Osteocyte (in vitro differentiated cells): ENCODE measurements around the gene ZNF546. TPM values are rescaled to one million over a fixed set of nuclear protein-coding genes. Genes with fewer than 3 reads are reported as not detected.

Source experiments
- DNase-seq: peaks from one replicate; pipeline ENCODE4 v3.0.0; 2021; ENCODE audit warnings: mixed read lengths; ENCODE audit not compliant: unreplicated experiment; ENCODE audit errors: extremely low spot score
- H3K27ac Mint-ChIP-seq: one replicate; pipeline ENCODE4 v1.8.0; 2021; ENCODE audit warnings: mild to moderate bottlenecking, mixed read lengths; ENCODE audit not compliant: unreplicated experiment
- H3K27me3 Mint-ChIP-seq: one replicate; pipeline ENCODE4 v1.8.0; 2021; ENCODE audit warnings: mixed read lengths; ENCODE audit not compliant: unreplicated experiment
- H3K36me3 Mint-ChIP-seq: one replicate; pipeline ENCODE4 v1.8.0; 2021; ENCODE audit warnings: mixed read lengths; ENCODE audit not compliant: unreplicated experiment
- H3K4me1 Mint-ChIP-seq: one replicate; pipeline ENCODE4 v1.8.0; 2021; ENCODE audit warnings: mixed read lengths; ENCODE audit not compliant: unreplicated experiment
- H3K4me3 Mint-ChIP-seq: one replicate; pipeline ENCODE4 v1.8.0; 2021; ENCODE audit warnings: mild to moderate bottlenecking, moderate library complexity, mixed read lengths; ENCODE audit not compliant: unreplicated experiment
- H3K9me3 Mint-ChIP-seq: one replicate; pipeline ENCODE4 v1.8.0; 2021; ENCODE audit warnings: mixed read lengths; ENCODE audit not compliant: unreplicated experiment
- total RNA-seq: library from RNA; stranded (reverse); gene quantifications from 2 replicates; pipeline ENCODE4 v1.2.1, GENCODE V29; 2021
- TF ChIP-seq, protein P1 (sequence below): fragments of 200-600 bp; sonication (generic); IDR thresholded peaks from 2 replicates; pipeline ENCODE4 v1.5.0; 2021; ENCODE audit warnings: antibody characterized with exemption, mild to moderate bottlenecking, moderate library complexity

The ZNF546 gene
- total RNA-seq, 1 donor from 2014 or later, result 7.3 TPM

GRCh38 chr19:40055049-40055448 lies 58.2 kb downstream of the ZNF546 start:
- peak overlapping the region; percentile 98 for H3K4me3 Mint-ChIP-seq
- peaks cover 47% of the 10 kb centered on the region for H3K9me3 Mint-ChIP-seq
- H3K27ac Mint-ChIP-seq, result peak overlapping the region; percentile 91
- peaks cover 3% of the 10 kb centered on the region for H3K27me3 Mint-ChIP-seq
- no peak for DNase-seq
- peaks cover 36% of the 10 kb centered on the region for H3K36me3 Mint-ChIP-seq
- peaks cover 30% of the 10 kb centered on the region for H3K4me1 Mint-ChIP-seq
- TF ChIP-seq, protein P1, sequence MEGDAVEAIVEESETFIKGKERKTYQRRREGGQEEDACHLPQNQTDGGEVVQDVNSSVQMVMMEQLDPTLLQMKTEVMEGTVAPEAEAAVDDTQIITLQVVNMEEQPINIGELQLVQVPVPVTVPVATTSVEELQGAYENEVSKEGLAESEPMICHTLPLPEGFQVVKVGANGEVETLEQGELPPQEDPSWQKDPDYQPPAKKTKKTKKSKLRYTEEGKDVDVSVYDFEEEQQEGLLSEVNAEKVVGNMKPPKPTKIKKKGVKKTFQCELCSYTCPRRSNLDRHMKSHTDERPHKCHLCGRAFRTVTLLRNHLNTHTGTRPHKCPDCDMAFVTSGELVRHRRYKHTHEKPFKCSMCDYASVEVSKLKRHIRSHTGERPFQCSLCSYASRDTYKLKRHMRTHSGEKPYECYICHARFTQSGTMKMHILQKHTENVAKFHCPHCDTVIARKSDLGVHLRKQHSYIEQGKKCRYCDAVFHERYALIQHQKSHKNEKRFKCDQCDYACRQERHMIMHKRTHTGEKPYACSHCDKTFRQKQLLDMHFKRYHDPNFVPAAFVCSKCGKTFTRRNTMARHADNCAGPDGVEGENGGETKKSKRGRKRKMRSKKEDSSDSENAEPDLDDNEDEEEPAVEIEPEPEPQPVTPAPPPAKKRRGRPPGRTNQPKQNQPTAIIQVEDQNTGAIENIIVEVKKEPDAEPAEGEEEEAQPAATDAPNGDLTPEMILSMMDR, result no peak

DNA sequence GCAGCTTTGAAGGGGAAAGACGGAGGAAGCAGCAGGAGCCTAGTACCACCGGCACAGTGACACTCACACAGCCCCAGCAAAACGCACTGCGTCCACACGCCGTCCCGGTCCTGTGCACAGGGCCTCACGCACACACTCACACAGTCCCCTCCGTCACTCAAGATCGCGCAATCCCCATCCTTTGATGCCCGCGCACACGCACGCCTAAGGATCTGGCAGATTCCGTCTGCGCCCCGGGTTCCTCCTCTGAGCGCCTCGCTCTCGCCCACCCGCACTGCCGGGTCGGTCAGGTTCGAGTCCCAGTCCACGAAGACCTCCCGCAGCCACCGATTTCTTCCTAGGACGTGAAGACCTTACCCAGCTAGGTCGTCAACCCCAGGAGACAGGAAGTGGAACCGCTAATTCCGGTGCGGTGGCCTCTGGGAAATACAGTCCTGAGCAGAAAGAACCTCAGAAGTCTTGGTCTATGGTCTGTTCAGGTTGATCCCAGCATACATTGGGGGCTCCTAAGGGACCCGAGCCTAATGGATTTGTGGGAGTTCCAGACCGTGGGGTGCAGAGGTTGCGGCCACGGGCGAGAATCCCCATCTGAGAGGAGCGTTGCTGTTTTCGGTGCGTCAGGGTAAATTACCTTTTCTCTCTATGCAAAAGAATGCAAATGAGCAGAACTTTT lies 59.1 kb downstream of the ZNF546 start, which contains the start of gene ZNF780B:
TSS of gene ZNF780B (minus strand) at position 400 of the 673 bp plus-strand sequence. CDS start 5,899 bp downstream, outside the sequence.
- TF ChIP-seq, protein P1, result no peak
- Mint-ChIP-seq H3K27me3 (peaks cover 3% of the 10 kb centered on the region), H3K4me1 (peaks cover 30% of the 10 kb centered on the region), H3K4me3 (peak within 1 kb of the TSS; percentile 98), H3K27ac (peak within 1 kb of the TSS; percentile 91), H3K36me3 (peaks cover 30% of the 10 kb centered on the region), H3K9me3 (peaks cover 51% of the 10 kb centered on the region)
- no peak for DNase-seq

- Mint-ChIP-seq H3K4me1 (peaks cover 30% of the 10 kb centered on the region), H3K27ac (peak overlapping the region; percentile 91), H3K9me3 (peaks cover 51% of the 10 kb centered on the region), H3K36me3 (peaks cover 25% of the 10 kb centered on the region), H3K27me3 (peaks cover 3% of the 10 kb centered on the region), H3K4me3 (peak overlapping the region; percentile 98)
- TF ChIP-seq, protein P1, result no peak
- no peak for DNase-seq
Measured at GRCh38 chr19:40056505-40056904, 59.6 kb downstream of the ZNF546 start.

- Mint-ChIP-seq H3K4me3 (peak overlapping the region; percentile 27), H3K4me1 (peaks cover 30% of the 10 kb centered on the region), H3K9me3 (peaks cover 54% of the 10 kb centered on the region), H3K27me3 (peaks cover 3% of the 10 kb centered on the region), H3K27ac (no peak overlapping the region), H3K36me3 (peaks cover 23% of the 10 kb centered on the region)
- TF ChIP-seq, protein P1, result no peak
- DNase-seq, result no peak
Measured at GRCh38 chr19:40057166-40057565, 60.3 kb downstream of the ZNF546 start.

DNA sequence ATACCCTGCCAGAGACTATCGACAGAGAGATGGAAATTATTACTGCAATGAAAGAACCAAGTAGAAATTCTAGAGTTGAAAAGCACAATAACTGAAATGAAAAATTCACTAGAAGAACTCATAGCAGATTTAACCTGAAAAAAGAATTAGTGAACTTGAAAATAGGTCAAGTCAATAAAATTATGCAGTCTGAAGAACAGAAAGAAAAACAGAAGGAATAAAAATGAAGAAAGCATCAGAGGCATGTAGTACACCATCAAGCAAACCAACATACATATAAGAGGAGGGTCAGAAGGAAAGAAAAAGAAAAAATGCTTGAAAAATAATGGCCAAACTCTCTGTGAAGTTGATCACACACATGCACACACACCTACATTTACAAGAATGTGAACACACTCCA lies 62.8 kb downstream of the ZNF546 start:
- no peak overlapping the region for H3K27ac Mint-ChIP-seq
- H3K9me3 Mint-ChIP-seq, result peaks cover 49% of the 10 kb centered on the region
- no peak for DNase-seq
- H3K4me3 Mint-ChIP-seq, result no peak overlapping the region
- TF ChIP-seq, protein P1, result no peak
- peaks cover 3% of the 10 kb centered on the region for H3K27me3 Mint-ChIP-seq
- H3K4me1 Mint-ChIP-seq, result peaks cover 19% of the 10 kb centered on the region
- peaks cover 5% of the 10 kb centered on the region for H3K36me3 Mint-ChIP-seq
